IPS-20b (cell line): ENCODE measurements around the gene LMCD1.

Experiments used
- H3K27ac ChIP-seq: one replicate; pipeline ENCODE4 v1.5.1; 2013; ENCODE audit warnings: low read length
- H3K27me3 ChIP-seq: 2 replicates; pipeline ENCODE4 v1.6.1; 2013; ENCODE audit warnings: mild to moderate bottlenecking, low read length, inconsistent platforms; ENCODE audit not compliant: insufficient read depth
- H3K36me3 ChIP-seq: 2 replicates; pipeline ENCODE4 v1.6.1; 2013; ENCODE audit warnings: low read depth, mild to moderate bottlenecking, inconsistent platforms, low read length, moderate library complexity; ENCODE audit not compliant: insufficient read depth
- H3K4me1 ChIP-seq: 2 replicates; pipeline ENCODE4 v1.6.1; 2013; ENCODE audit warnings: mild to moderate bottlenecking, control low read depth, inconsistent platforms, low read length, moderate library complexity; ENCODE audit not compliant: insufficient read depth
- H3K4me3 ChIP-seq: 2 replicates; pipeline ENCODE4 v1.5.1; 2013; ENCODE audit warnings: mild to moderate bottlenecking, low read length, inconsistent platforms
- H3K9ac ChIP-seq: 2 replicates; pipeline ENCODE4 v1.6.1; 2013; ENCODE audit warnings: low read depth, mild to moderate bottlenecking, inconsistent platforms, low read length, moderate library complexity
- H3K9me3 ChIP-seq: 2 replicates; pipeline ENCODE4 v1.6.1; 2013; ENCODE audit warnings: mild to moderate bottlenecking, low read depth, low read length, inconsistent platforms; ENCODE audit not compliant: insufficient read depth

The LMCD1 gene

DNA sequence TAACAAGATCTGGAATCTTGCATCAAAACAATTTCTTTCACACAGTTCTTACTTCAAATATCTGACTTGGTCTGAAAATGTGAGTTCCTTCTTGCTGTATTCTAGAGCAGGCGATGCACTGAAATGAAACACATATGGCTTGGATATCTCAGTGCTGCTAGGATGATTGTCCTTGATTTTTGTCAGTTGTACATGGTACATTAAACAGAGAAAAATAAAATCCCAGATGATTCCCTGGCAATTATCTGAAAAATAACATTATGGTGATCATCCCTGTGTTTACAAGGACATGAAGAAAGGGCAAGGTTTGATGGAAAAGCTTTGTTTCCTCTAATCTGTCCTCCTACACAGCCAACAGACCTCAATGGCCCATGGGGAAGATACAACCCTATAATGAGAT is 10.6 kb downstream of the LMCD1 start:
- no peak overlapping the region for H3K4me3 ChIP-seq
- no peaks in the 10 kb centered on the region for H3K4me1 ChIP-seq
- no peaks in the 10 kb centered on the region for H3K9me3 ChIP-seq
- H3K27ac ChIP-seq = no peak overlapping the region
- peaks cover 22% of the 10 kb centered on the region for H3K36me3 ChIP-seq
- H3K9ac ChIP-seq = no peak overlapping the region
- no peaks in the 10 kb centered on the region for H3K27me3 ChIP-seq

DNA sequence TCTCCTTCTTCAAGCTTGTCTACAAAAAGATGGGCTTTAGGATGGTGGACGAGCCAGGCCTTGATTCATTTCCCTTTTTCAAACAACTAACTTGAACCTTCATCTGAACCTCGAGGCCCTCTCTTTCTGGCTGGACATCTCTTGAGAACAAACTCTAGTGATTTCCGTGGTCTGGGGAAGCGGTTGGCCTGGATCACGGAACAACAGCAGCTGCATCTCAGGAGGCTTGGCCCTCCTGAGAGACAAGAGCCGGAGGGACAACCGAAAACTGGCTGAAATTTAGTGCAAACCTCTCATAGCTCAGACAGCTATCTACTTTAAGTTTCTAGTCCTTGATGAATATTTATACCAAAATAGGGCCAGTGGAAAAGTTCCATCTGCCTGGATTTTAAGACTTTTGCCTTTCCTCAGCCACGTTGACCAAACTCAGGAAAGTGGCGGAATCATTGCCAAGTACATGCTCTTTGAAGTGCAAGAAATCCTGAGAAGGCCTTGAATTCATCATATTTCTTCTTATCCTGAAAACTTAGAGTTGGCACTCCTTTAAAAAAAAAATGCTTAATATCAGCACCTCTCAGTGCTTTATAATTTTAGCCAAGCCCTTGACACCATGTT is 14.5 kb downstream of the LMCD1 start:
- no peak overlapping the region for H3K4me3 ChIP-seq
- no peak overlapping the region for H3K27ac ChIP-seq
- peaks cover 16% of the 10 kb centered on the region for H3K36me3 ChIP-seq
- no peaks in the 10 kb centered on the region for H3K27me3 ChIP-seq
- H3K9ac ChIP-seq = no peak overlapping the region
- H3K4me1 ChIP-seq = peaks cover 15% of the 10 kb centered on the region
- no peaks in the 10 kb centered on the region for H3K9me3 ChIP-seq

DNA sequence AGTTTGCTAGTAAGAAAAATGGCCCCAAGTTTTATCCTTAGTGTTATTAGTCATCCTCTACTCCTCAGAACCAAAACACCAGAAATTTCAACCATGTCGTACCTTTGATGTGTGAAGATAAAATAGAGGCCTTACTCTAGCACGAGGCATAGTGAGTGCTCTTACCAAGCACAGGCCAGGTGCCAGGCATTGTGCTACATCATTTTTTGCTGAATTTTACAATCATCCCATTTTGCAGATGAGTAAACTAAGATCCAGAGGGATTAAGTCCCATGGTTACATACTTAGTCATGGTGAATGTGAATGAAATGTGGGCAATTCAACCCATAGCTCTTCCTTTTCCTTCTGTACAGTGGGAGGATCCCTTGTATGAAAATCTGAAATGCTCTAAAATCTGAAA is 15.2 kb downstream of the LMCD1 start:
- no peak overlapping the region for H3K27ac ChIP-seq
- H3K9me3 ChIP-seq = no peaks in the 10 kb centered on the region
- H3K36me3 ChIP-seq = peaks cover 16% of the 10 kb centered on the region
- no peak overlapping the region for H3K9ac ChIP-seq
- no peaks in the 10 kb centered on the region for H3K27me3 ChIP-seq
- H3K4me3 ChIP-seq = no peak overlapping the region
- peaks cover 15% of the 10 kb centered on the region for H3K4me1 ChIP-seq

DNA sequence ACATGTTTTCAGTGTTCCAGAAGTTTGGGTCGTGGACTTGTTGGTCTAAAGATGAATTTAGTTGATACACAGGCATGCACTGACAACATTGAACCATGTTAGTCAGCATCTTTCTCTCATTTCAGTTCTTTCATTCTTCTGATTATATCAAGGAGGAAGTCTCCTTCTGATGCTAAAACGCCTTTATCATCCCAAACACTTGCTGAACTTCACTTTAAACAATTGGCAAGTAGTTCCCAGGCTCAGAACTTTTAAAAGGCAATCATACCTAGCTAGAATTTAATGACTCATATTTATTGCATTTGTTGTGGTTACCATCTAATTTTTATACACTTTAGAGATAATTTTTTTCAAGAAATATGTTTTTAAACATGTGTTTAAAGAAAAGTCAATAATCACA is 15.9 kb downstream of the LMCD1 start:
- H3K27ac ChIP-seq = no peak overlapping the region
- peaks cover 15% of the 10 kb centered on the region for H3K4me1 ChIP-seq
- no peaks in the 10 kb centered on the region for H3K9me3 ChIP-seq
- H3K36me3 ChIP-seq = peaks cover 11% of the 10 kb centered on the region
- H3K27me3 ChIP-seq = no peaks in the 10 kb centered on the region
- no peak overlapping the region for H3K4me3 ChIP-seq
- no peak overlapping the region for H3K9ac ChIP-seq

DNA sequence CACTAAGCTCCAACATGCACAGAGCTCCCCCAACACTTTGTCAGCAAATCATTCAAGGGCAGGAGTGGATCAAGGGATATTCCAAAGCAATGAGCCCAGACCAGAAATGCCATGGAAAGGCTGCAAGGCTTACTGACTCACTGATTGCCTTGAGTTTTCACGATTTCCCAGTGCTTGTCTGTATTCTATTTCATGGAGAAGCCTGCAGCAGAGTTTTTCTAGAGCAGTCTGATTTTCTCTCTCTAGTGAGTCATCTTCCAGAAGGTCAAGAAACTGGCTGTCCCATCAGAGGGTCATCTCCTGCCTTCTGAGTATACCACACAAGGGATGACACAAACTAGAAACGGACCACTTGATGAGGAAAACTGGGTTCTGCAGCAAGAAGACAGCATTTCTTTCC is 16.5 kb downstream of the LMCD1 start:
- Histone ChIP-seq H3K27me3 (no peaks in the 10 kb centered on the region), H3K4me1 (peaks cover 15% of the 10 kb centered on the region), H3K27ac (no peak overlapping the region), H3K36me3 (peaks cover 10% of the 10 kb centered on the region), H3K9me3 (no peaks in the 10 kb centered on the region), H3K4me3 (no peak overlapping the region), H3K9ac (no peak overlapping the region)

DNA sequence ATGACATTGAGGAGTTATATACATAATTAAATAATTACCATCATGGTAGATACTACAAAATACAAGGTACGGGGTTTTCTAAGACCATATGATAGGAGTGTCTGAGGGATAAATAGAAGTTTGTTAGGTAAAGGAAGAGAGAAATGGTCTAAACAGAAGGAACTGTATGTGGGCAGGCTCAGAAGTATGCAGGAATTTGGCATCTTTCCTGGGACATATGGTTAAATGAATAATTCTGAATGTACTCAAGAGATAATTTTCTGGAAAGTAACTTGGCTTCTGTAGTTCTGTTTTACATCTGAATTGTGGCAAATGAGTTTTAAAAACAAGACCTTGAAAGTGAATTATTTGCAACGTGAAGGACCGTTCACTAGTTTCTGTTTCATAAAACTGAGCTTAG is 17.5 kb downstream of the LMCD1 start:
- H3K9me3 ChIP-seq = no peaks in the 10 kb centered on the region
- peaks cover 11% of the 10 kb centered on the region; the same call in 1 of the 2 replicates for H3K36me3 ChIP-seq
- no peak overlapping the region for H3K27ac ChIP-seq
- H3K27me3 ChIP-seq = no peaks in the 10 kb centered on the region
- H3K9ac ChIP-seq = no peak overlapping the region
- H3K4me1 ChIP-seq = peaks cover 15% of the 10 kb centered on the region
- no peak overlapping the region for H3K4me3 ChIP-seq

DNA sequence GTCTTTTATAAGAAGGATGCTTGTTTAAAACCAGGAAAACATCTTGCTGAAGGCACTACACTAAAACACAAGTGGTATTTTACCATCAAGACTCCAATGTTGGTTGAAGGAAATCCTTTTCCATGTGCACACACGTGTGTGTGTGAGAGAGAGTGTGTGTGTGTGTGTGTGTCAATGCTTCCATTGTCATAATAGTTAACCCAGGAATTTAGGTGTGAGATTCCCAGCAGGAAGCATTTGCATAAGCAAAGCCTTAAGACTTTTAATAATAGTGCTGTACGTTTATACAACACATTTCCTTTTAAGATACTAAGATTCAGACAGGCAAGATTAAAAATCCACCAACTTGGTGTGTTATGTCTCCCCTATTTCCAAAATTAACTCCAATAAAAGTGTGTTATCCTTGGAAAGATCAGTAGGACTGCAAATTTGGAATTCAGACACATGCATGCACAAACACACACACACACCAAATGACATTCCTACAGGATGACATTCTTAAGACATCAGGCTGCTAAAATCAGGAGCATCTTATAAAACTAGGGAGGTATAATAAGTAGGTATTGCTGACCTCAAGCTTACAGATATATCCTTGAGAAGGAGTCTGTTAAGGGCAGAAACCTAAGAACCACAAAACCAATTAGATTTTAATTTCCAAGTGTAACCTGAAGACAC is 18.3 kb downstream of the LMCD1 start:
- Histone ChIP-seq H3K9me3 (no peaks in the 10 kb centered on the region), H3K4me3 (no peak overlapping the region), H3K27me3 (no peaks in the 10 kb centered on the region), H3K27ac (no peak overlapping the region), H3K9ac (no peak overlapping the region), H3K36me3 (peaks cover 8% of the 10 kb centered on the region; the same call in 1 of the 2 replicates), H3K4me1 (peaks cover 15% of the 10 kb centered on the region)

DNA sequence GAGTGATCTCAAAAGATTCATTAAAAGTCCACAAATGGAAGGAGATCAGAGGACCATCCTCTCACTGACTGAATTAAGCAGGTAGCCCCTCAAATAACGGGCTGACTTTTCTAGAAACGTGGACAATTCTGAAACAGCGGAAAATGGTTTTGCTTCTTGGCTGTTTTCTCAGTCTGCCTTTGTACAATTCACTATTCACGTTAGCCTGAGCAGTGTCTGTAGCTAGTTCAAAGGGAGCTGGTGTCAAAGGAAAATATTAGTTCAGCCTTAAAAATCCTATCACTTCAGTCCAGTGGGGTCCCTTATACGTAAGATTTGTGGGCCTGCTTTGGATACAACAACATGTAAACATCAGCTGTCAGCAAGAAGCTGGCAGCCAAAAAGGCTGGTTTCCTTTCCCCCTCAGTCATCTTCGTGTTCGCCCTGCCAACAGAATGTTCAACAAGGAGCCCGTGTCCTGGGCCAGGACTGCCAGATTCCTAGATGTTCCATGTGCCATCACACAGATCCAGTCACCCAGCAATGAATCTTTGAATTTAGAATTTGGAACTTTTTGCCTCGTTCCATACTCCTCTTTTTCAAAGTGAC is 19.3 kb downstream of the LMCD1 start:
- Histone ChIP-seq H3K27me3 (no peaks in the 10 kb centered on the region), H3K36me3 (peaks cover 8% of the 10 kb centered on the region; the same call in 1 of the 2 replicates), H3K4me1 (peaks cover 15% of the 10 kb centered on the region), H3K9ac (no peak overlapping the region), H3K9me3 (no peaks in the 10 kb centered on the region), H3K4me3 (no peak overlapping the region), H3K27ac (no peak overlapping the region)

DNA sequence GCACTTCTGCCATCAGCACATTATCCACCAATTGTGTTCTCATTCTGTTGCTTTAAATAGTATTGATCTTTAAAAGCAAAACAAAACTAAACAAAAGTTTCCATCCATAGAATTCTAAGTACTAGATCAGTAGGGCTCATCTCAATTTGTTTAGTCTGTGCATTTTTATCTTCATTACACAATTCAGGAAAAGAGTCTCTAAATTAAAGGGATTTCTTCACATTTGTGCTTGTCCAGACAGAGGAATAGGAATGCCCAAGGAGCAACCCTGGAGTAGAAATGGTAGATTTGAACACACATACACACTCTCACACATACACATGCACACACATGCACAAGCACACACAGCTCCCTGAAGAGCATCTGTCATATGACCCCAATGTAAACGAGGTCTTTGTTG is 21.4 kb downstream of the LMCD1 start:
- Histone ChIP-seq H3K9ac (no peak overlapping the region), H3K27me3 (no peaks in the 10 kb centered on the region), H3K27ac (no peak overlapping the region), H3K4me1 (peaks cover 15% of the 10 kb centered on the region), H3K36me3 (peaks cover 8% of the 10 kb centered on the region; the same call in 1 of the 2 replicates), H3K4me3 (no peak overlapping the region), H3K9me3 (no peaks in the 10 kb centered on the region)

DNA sequence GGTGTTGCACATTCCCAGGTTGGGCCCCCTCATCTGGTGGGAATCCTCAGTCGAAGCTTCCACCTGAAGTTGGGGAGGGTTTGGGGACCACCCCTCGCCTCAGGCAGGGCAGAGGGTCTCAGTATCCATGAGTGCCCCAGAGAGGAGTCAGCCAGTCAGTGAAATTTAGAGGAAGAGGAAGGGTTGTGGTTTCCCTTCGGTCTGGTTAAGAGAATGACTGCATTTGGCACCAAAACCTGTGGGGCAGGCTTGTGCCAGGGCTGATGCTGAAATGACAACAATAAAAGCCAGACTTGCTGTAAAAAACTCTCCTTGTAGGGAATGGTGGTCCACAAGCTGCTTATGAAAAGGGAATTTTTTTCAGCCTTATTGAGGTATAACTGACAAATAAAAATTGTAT is 22.6 kb downstream of the LMCD1 start:
- H3K27ac ChIP-seq = no peak overlapping the region
- peaks cover 8% of the 10 kb centered on the region; the same call in 1 of the 2 replicates for H3K36me3 ChIP-seq
- H3K27me3 ChIP-seq = no peaks in the 10 kb centered on the region
- H3K4me1 ChIP-seq = peaks cover 19% of the 10 kb centered on the region
- no peak overlapping the region for H3K9ac ChIP-seq
- H3K9me3 ChIP-seq = no peaks in the 10 kb centered on the region
- H3K4me3 ChIP-seq = no peak overlapping the region

DNA sequence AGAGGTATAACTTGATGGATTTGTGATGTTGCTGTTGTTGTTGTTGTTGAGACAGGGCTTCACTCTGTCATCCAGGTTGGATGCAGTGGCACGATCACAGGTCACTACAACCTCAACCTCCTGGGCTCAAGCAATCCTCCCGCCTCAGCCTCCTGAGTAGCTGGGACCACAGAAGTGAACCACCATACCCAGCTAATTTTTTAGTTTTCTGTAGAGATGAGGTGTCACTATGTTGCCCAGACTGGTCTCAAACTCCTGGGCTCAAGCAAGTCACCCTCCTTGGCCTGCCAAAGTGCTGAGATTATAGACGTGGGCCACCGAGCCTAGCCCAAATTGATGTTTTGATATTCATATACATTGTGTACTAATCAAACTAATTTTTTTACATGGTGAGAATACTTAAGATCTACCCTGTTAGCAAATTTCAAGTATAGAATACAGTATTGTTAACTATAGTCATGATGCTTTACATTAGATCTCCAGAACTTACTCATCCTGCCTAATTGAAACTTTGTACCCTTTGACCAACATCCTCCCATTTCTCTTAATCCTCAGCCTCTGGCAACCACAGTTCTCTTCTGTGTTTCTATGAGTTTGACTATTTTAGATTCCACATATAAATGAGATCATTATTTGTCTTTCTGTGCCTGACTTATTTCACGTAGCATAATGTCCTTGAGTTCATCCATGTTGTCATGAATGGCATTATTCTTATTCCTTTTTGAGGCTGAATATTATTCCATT is 23.2 kb downstream of the LMCD1 start:
- H3K4me3 ChIP-seq = no peak overlapping the region

More for the DNA sequence above, 23.2 kb downstream of the LMCD1 start:
- no peaks in the 10 kb centered on the region for H3K9me3 ChIP-seq
- no peaks in the 10 kb centered on the region for H3K27me3 ChIP-seq
- peaks cover 8% of the 10 kb centered on the region; the same call in 1 of the 2 replicates for H3K36me3 ChIP-seq
- no peak overlapping the region for H3K27ac ChIP-seq
- H3K4me1 ChIP-seq = peaks cover 16% of the 10 kb centered on the region
- H3K9ac ChIP-seq = no peak overlapping the region
